HG03460 (cell line): ENCODE data around the gene PRKAR2A.
"Not testable (repeated sequence)": the region's sequence is repeated elsewhere in the genome, so short reads cannot be mapped to it uniquely, and the experiment has no call there.

Source experiments
- ATAC-seq: cut with Tn5 transposase; IDR thresholded peaks from one replicate; pipeline ENCODE4 v1.9.1; 2021; ENCODE audit not compliant: unreplicated experiment

The PRKAR2A gene

DNA sequence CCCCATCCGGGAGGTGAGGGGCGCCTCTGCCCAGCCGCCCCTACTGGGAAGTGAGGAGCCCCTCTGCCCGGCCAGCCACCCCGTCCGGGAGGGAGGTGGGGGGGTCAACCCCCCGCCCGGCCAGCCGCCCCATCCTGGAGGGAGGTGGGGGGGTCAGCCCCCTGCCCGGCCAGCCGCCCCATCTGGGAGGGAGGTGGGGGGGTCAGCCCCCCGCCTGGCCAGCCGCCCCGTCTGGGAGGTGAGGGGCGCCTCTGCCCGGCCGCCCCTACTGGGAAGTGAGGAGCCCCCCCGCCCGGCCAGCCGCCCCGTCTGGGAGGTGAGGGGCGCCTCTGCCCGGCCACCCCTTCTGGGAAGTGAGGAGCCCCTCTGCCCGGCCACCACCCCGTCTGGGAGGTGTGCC lies 113.1 kb downstream of the PRKAR2A start:
- not testable (repeated sequence) for ATAC-seq

DNA sequence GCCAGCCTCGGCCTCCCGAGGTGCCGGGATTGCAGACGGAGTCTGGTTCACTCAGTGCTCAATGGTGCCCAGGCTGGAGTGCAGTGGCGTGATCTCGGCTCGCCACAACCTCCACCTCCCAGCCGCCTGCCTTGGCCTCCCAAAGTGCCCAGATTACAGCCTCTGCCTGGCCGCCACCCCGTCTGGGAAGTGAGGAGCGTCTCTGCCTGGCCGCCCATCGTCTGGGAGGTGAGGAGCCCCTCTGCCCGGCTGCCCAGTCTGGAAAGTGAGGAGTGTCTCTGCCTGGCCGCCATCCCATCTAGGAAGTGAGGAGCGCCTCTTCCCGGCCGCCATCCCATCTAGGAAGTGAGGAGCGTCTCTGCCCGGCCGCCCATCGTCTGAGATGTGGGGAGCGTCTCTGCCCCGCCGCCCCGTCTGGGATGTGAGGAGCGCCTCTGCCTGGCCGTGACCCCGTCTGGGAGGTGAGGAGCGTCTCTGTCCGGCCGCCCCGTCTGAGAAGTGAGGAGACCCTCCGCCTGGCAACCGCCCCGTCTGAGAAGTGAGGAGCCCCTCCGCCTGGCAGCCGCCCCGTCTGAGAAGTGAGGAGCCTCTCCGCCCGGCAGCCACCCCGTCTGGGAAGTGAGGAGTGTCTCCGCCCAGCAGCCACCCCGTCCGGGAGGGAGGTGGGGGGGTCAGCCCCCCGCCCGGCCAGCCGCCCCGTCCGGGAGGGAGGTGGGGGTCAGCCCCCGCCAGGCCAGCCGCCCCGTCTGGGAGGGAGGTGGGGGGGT lies 113.7 kb downstream of the PRKAR2A start:
- not testable (repeated sequence) for ATAC-seq

DNA sequence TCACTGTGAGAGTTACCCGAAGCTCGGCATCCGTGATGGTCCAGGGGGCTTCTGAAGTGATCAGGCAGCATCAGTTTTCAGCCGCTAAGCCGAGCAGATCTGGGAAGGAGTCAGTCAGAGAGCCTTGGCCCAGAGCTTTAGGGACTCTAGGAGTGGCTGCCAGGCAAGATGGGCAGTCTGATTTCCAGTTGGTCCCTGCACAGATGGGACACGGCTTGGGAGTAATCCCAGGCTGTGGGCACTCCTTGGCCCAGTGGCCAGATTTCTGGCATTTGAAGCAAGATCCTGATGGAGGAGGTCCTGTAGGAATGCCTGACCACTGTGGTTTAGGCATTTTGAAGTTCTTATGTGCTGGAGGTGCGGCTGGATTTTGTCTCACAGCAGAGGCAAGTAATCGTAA lies 120.2 kb downstream of the PRKAR2A start:
- no peak for ATAC-seq

DNA sequence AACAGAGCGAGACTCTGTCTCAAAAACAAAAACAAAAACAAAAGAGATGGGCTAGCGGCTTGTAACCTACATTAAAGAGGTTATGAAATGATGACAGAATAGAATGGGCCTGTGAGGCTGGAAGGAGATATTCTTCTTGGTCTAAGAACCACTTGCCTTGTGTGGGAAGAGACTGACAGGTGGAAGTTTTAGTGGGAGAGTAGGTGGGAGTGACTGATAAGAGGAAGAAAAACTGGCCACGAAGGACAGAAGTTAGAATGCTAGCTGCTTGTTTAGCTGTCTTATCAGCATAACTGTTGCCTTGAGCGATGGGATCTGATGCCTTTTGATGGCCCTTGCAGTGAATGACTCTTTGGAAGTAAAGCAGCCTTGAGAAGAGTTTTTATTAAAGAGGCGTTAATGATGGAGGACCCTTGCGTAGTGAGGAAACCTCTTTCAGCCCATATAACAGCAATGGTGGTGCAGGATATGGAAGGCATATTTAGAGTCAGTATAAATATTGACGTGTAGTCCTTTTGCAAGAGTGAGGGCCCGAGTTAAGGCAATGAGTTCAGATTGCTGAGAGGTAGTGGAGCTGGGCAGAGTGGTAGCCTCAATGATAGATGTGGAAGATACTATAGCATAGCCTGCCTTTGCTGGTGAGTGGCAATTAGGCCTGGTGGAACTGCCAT lies 122.4 kb downstream of the PRKAR2A start:
- ATAC-seq: not testable (repeated sequence)

DNA sequence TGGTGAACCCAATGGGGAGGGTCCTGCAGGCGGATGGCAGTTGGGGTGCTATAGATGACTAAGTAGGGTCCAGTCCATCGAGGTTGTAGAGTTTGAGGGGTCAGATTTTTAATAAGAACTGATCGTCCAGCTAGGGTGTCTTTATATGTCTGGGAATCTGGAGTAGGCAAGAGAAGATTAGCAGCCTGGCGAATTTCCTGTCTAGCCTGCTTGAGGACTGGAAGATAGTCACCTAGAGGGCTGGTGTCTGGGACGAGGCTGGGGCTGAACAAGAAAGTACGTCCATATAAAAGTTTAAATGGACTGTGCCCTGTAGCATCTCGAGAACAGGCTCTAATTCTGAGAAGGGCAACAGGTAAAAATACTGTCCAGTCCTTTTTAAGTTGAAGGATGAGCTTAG lies 123.9 kb downstream of the PRKAR2A start:
- ATAC-seq: no peak

DNA sequence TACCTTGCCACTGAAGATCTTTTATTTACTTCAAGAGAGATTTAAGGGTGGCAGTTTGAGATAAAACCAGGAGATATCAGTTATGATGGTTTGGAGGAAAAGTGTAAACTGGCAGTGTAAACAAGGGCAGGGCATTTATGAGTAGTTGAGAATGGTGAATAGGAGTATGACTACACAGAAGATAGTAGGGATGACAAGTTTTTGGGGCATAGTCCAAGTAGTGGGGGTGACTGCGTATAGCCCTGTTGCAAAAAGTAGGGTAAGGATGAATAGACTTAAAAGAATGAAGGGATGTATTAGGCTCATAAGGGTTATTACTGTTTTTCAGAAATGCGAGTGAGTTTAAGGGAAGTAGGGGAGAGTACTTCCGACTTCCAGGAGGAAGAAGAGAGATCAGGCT lies 124.4 kb downstream of the PRKAR2A start:
- ATAC-seq: not testable (repeated sequence)

DNA sequence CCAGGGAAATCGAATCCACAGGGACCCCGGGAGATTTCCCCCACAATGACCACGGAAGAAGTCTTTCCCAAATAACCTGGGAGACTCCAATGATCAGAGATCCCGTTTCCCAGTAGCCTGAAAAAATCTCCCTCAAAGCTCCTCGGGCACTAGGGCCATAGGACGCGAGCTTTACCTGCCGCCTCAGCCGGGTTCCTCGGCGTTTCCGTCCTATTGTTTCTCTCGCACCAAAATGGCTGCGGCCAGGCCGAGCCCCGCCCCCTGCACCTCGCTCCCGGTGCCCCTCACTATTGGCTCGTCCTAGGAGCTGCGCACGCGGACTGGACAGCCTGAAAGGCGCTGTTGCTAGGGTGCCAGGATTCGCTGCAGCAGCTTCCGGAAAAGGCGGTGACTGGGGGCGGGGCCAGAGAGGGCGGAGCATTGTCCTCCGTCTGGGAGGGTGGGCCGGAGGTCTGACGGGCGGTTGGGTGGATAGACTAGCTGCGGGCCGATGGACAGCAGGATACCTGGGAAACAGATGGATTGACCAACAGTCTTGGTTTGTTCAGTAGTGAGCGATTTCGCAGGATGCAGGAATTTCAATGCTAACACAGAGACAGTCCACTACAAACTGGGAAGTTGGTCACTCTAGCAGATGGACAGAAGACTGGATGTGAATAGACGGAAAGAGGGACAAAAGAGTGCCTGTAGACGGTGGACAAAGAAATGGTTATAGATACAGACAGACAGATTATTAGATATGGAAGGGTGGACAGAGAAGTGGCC lies 130.5 kb downstream of the PRKAR2A start, which contains the start of gene IP6K2:
IP6K2 (minus strand) TSS at position 240 of the 765 bp plus-strand sequence. CDS start 21,930 bp downstream, outside the sequence.
- peak; percentile 98 for ATAC-seq

DNA sequence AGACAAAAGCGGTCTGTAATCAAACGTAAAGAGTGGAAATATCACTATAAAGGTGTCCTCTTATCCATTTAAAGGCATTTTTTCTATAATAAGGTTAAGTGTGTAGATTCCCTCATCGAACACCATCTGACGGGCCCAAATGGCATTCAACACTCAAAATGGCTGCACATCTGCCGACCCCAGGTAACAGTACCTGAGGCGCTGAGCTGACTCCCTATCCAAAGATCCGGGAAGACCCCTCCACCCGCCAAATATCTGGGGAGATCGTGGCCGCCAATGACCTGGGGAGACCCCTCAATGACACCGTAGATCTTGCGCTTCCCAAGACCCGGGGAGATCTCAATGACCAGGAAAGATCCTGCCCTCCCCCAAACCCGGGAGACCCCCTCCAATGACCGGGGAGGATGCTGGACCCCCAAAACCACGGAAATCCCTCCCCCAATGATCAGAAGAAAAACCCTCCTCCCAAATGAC lies 131.1 kb downstream of the PRKAR2A start:
- no peak for ATAC-seq

DNA sequence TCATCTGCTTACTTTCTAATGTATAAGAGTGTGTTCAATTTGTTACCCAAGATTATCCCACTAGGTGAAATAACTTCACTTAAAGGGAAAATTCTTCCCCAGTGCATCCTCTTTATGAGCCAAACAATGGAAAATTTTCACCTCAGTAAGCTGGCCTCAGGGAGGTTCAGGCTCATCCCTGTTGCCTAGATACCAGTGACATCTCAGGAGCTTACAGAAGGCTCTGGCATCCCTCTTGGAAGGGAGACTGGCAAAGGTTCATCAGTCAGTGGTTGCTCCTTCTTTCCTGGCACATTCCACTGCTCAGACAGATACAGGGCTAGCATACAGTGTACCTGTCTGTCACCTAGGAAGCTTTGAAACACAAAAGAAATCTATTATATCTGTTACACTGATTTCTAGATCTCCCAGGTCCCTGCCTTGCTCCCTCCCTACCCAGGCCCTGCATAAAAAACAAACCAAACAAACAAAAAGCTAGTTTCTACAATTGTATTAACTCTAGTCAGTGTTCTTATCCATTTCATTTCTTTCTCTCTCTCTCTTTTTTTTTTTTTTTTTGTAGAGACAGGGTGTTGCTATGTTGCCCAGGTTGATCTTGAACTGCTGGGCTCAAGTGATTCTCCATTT lies 132.4 kb downstream of the PRKAR2A start:
- no peak for ATAC-seq

DNA sequence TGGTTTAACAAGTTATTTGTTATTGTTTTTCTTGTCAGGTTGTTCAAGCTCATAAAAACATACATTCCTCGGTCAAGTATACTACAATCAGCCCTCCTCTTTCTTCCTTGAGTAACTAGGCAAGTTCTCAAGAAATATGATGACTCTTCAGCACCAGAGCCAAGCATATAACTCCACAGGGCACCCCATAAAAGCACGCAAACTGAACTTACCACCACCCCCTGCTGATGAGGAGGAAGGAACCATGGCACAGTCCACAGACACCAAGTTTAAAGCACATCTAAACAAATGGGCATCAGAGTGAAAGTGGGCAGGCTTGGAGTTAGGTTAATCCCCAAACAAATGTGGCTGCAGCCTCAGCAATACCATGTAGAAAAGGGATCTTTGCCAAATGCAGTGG lies 135.9 kb downstream of the PRKAR2A start:
- ATAC-seq: no peak

DNA sequence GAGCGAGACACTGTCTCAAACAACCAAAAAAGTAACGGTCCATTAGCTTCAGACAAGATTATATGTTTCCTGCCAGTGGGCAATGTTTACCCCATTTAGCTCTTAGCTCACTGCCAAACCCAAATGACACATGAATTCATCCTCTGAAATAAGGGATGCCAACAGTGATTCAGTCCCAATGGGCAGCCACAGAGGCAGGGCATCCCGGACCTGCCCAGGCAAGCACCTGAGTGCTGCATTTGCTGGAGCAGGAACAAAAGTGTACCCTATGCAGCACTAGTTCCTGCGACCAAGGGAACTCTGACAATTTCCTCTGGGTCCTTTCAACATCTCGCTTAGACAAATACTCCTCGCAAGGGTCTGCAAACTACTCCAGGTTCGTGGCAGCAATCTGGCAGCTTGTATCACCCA lies 138.6 kb downstream of the PRKAR2A start:
- ATAC-seq: no peak

DNA sequence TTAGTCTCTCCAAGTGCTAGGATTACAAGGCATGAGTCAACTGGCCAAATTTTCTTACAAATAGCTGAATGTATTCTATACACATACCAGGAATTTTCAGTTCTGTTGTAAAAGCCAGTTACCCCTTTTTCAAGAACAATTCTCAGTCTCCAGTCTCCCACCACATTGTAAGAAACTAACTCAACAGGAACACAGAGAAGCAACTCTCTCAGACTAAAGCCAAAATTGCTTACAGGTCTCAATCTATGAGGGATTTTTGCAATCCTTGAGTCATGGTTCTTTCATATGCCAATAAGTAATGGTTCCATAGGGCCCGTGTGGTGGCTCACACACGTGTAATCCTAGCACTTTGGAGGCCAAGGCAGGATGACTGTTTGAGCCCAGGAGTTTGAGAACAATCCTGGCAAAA lies 139.2 kb downstream of the PRKAR2A start:
- ATAC-seq: no peak

DNA sequence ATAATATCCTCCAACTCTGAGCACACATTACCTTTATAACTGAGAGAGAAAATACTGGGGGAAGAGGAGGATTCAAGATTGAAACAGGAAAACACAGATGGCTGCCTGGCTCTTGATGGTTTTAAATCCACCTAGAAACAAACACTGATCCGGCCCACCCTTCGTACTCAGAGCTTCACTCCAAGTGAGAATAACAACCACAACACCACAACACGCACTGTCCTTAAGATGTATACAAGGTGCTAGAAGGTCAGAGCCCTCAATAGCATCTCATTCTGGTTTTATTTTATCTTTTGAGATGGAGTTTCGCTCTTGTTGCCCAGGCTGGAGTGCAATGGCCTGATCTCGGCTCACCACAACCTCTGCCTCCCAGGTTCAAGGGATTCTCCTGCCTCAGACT lies 140.5 kb downstream of the PRKAR2A start:
- ATAC-seq: no peak

DNA sequence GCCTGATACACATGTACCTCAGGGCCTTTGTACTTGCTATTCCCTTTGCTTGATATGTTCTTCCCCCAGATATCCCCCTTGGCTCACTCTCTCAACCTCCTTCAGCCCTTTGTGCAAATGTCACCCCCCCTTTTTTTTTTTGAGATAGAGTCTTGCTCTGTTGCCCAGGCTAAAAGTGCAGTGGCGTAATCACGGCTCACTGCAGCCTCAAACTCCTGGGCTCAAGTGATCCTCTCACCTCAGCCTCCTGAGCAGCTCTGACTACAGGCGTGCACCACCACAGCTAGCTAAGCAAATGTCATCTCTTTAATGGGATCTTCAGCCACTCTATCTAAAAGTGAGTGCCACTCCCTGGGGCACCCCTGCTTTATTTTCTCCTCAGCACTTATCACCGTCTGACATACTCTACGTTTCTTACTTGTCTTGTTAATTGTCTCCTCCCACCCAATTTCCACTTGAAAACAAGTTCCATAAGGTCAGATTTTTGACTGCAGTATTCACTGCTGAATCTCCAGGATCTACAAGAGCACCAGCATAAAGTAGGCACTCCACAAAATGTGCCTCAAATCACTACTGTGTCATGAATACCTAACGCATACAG lies 145.3 kb downstream of the PRKAR2A start:
- ATAC-seq: no peak

DNA sequence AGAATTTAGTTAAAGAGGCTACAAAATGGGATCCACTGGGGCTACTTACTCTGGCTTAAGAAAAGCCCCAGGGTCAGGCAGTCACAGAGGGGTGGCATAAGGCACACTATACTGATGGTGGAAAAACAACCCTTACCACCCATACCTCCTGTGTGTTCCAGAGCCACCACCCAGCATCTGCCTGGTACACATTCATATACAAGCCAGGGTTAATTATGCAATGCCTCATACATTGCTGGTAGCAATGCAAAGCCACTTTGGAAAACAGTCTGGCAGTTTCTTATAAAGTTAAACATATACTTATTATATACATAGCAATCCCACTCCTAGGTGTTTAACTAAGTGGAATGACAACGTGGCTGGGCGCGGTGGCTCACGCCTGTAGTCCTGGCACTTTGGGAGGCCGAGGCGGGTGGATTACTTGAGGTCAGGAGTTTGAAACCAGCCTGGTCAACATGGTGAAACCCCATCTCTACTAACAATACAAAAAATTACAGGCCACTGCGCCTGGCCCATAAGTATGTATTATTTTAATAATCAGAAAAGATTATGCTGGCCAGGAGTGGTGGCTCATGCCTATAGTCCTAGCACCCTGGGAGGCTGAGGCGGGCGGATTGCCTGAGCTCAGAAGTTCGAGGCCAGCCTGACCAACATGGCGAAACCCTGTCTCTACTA lies 146.8 kb downstream of the PRKAR2A start:
- ATAC-seq: no peak

DNA sequence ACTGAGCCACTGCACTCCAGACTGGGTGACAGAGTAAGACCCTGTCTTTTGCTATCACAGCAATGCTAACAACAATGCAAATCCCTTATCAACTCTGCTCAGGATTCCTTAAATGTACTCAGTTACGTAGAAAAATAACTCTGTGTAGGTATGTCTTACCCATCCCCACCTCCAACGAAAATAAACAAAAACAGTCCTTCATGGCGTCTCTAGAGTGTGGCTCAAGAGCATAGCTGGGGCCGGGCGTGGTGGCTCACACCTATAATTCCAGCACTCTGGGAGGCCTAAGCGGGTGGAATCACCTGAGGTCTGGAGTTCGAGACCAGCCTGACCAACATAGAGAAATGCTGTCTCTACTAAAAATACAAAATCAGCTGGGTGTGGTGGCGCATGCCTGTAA lies 148.8 kb downstream of the PRKAR2A start:
- no peak for ATAC-seq

DNA sequence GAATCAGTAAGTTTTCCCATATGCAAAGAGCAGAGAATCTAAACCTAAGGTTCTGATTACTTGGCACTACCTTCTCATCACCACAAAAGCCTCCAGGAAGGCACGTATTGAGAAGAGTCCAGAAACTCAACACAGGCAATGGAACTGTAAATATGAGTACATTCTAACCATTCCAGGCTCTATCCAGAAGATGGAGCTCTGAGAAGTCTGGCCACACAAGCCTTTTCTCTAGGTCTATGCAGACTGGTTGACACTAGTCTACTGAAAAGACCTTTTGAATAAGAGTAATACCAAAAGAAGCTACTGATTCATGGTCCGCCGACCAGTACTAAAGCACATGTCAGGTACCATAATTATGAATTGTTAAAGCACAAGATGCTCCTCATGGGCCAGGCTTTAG lies 149.7 kb downstream of the PRKAR2A start:
- no peak for ATAC-seq

DNA sequence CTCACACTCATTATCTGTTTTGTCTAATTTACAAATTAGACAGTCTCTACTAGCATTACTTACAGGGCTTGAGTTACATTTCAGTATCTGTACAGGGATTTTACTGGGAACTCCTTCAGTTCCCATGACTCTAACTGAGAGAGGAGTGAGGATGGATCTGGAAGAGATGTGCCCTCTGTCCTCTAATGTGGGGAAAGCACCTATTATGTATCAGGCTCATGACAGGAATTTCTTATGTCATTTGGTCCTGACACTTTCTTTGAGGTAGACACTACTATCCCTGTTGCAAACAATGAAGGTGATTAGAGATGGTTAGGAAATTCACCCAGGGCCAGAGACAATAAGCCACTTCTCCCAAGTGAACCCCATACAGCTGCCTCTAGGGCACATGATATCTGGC lies 151.1 kb downstream of the PRKAR2A start:
- ATAC-seq: no peak
